ENCODE measurements around the gene BICD1. TPM values are rescaled to one million over a fixed set of nuclear protein-coding genes. Genes with fewer than 3 reads are reported as not detected.

Gene BICD1
- total RNA-seq, 3 donors from 2014 or later: 4.1 to 13.7 (median 5.3) TPM

DNA sequence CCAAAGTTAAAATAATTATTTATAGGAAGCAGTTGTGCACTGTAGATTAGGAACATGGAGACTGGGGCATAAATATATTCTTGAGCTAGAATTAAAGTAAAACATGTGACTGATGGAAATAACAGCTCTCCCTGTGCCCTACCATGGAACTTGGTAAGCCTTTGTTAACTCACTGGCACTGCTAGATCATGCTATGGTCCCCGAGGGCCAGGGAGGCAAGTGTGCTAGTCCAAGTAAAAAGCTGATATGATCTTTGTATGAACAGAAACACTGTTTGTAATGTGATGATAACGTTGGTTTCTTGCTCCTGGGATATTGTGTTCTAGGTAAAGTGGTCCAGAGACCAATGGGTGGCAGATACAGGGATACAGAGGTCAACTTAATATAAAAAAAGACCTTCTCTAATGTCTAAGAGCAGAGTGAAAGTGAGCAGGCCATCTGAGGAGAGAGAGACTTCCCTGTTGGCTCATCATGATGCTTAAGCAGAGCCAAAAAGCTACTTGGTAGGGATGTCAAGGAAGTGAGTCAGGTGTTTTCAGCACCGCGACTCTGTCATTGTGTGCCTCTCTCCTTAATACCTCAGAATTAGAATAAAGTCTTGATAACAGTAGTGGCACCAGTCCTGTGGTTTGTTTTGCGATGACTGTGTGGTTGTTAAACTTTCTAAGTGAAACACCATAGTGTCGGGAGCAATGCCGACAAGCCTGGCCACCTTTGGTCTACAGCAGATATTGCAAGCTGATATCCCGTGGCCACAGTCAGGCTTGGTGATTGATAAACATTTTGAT, 27.6 kb downstream of the BICD1 start:
- peak; percentile 37 for ATAC-seq
- H3K36me3 ChIP-seq (ENCODE audit: low read depth): no peaks in the 10 kb centered on the region
- H3K4me3 ChIP-seq: no peak overlapping the region
- TF ChIP-seq, protein P1, sequence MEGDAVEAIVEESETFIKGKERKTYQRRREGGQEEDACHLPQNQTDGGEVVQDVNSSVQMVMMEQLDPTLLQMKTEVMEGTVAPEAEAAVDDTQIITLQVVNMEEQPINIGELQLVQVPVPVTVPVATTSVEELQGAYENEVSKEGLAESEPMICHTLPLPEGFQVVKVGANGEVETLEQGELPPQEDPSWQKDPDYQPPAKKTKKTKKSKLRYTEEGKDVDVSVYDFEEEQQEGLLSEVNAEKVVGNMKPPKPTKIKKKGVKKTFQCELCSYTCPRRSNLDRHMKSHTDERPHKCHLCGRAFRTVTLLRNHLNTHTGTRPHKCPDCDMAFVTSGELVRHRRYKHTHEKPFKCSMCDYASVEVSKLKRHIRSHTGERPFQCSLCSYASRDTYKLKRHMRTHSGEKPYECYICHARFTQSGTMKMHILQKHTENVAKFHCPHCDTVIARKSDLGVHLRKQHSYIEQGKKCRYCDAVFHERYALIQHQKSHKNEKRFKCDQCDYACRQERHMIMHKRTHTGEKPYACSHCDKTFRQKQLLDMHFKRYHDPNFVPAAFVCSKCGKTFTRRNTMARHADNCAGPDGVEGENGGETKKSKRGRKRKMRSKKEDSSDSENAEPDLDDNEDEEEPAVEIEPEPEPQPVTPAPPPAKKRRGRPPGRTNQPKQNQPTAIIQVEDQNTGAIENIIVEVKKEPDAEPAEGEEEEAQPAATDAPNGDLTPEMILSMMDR (IDR thresholded peaks at IDR 0.05): no peak
- H3K9me3 ChIP-seq: no peaks in the 10 kb centered on the region
- no peaks in the 10 kb centered on the region for H3K4me1 ChIP-seq (ENCODE audit: low read depth)
- intact Hi-C loops (cut with DNase I, micrococcal nuclease): no loop called here
- DNase-seq: peak in 1 of 3 donors; percentile 4

DNA sequence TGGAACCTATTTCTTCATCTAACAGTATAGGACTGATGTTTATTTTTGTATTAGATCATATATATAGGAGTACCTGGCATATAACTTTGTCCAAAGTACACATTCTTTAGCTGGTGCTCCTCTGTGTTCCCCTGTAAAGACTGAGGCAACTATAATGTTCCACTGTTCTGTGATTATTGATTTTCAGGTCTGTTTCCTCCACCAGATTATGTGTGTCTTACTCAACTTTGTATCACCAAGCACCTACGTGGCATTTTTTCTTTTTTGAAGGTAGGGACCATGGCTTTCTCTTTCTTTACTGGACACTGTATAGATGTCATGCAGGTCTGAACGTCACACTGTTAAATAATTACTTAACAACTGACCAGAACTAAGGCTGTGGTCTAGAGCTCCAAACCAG, 29.3 kb downstream of the BICD1 start:
- intact Hi-C loops (cut with DNase I, micrococcal nuclease): no loop called here
- DNase-seq (no peak), ATAC-seq (no peak)
- H3K4me1 ChIP-seq (ENCODE audit: low read depth): no peaks in the 10 kb centered on the region
- TF ChIP-seq, protein P1 (IDR thresholded peaks at IDR 0.05): no peak
- no peaks in the 10 kb centered on the region for H3K9me3 ChIP-seq
- H3K4me3 ChIP-seq: no peak overlapping the region
- H3K36me3 ChIP-seq (ENCODE audit: low read depth): no peaks in the 10 kb centered on the region

DNA sequence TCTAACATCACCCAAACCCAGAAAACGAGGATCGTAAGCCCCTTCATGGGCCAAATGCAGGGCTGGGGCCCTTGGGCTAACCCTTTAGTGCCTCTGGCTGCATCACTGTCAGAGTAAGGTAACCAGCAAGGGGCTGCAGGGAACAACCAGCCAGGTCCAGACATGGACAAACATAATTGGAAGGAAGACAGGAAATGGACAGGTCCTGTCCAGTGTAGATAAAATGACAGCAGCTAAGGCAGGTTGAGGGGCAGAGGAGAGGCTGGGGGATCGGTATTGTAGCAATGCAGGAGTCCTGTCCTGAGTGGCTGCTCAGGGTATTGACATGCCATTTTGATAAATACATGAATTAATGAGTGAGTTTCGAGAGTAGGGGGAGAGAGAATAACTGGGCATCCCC, 29.8 kb downstream of the BICD1 start:
- H3K4me3 ChIP-seq: no peak overlapping the region
- intact Hi-C loops (cut with DNase I, micrococcal nuclease): no loop called here
- TF ChIP-seq, protein P1 (IDR thresholded peaks at IDR 0.05): no peak

DNA sequence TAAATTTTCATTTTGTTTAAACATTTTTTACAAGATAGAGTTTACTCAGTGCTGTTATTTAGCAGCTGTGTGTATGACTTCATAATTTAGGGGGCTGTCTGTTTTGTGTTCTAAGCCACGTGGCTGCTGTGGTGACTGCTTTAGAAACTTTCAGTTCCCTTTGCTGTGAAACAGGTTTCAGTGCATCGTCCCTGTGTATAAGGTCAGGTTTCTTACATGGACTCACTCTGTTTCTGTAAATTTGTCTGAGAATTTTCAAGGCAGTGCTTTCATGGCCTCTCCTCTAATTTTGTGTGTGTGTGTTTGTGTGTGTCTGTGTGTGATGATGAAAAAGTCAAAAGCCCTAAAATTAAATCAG, 32.4 kb downstream of the BICD1 start:
- H3K36me3 ChIP-seq (ENCODE audit: low read depth): no peaks in the 10 kb centered on the region
- H3K9me3 ChIP-seq: no peaks in the 10 kb centered on the region
- intact Hi-C loops (cut with DNase I, micrococcal nuclease): no loop called here
- no peaks in the 10 kb centered on the region for H3K4me1 ChIP-seq (ENCODE audit: low read depth)
- DNase-seq (peak in 1 of 3 donors; percentile 35), ATAC-seq (peak; percentile 80)
- TF ChIP-seq, protein P1 (IDR thresholded peaks at IDR 0.05): no peak
- no peak overlapping the region for H3K4me3 ChIP-seq

More for the DNA sequence above, 29.8 kb downstream of the BICD1 start:
- Histone ChIP-seq H3K4me1 (ENCODE audit: low read depth) (no peaks in the 10 kb centered on the region), H3K36me3 (ENCODE audit: low read depth) (no peaks in the 10 kb centered on the region), H3K9me3 (no peaks in the 10 kb centered on the region)
- no peak for ATAC-seq
- DNase-seq: no peak

DNA sequence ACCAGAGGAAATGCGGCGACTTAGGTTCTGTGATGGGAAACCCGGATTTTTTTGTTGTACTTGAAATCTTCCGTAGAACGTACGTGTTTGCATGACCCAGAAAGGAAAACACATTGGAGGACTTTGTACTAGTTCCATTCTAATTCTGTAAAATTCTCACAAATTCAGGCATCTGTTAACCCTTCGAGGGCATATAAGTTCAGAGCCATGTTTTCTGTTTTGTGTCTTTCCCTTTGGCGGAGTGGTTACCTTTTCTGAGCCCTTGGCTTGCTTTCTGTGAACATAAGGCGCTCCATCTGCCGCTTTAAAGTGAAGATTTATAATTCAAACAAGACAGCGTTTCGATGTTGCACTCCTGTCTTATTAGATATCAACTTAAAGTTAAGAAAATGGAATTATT, 34.2 kb downstream of the BICD1 start:
- intact Hi-C loops (cut with DNase I, micrococcal nuclease): no loop called here
- H3K4me1 ChIP-seq (ENCODE audit: low read depth): no peaks in the 10 kb centered on the region
- DNase-seq (no peak), ATAC-seq (no peak)
- no peaks in the 10 kb centered on the region for H3K9me3 ChIP-seq
- H3K36me3 ChIP-seq (ENCODE audit: low read depth): no peaks in the 10 kb centered on the region
- TF ChIP-seq, protein P1 (IDR thresholded peaks at IDR 0.05): no peak
- no peak overlapping the region for H3K4me3 ChIP-seq

Data from mucosa of descending colon (tissue), 3 donors.